HL-60 (cell line): ENCODE measurements around the gene ZNF587B.
"Not testable (repeated sequence)": the region's sequence is repeated elsewhere in the genome, so short reads cannot be mapped to it uniquely, and the experiment has no call there.

Experiments used
- GABPA ChIP-seq: IDR thresholded peaks from 2 replicates; pipeline ENCODE4 v1.6.1; 2012; ENCODE audit warnings: low read depth
- TF ChIP-seq, protein P1 (sequence below): IDR thresholded peaks from one replicate; pipeline ENCODE4 v1.5.1; 2011; ENCODE audit warnings: low read length, control low read depth, inconsistent platforms; ENCODE audit not compliant: insufficient read depth
- TF ChIP-seq, protein P2 (sequence below): IDR thresholded peaks from 2 replicates; pipeline ENCODE4 v1.6.1; 2012; ENCODE audit warnings: low read depth; ENCODE audit not compliant: insufficient replicate concordance

DNA sequence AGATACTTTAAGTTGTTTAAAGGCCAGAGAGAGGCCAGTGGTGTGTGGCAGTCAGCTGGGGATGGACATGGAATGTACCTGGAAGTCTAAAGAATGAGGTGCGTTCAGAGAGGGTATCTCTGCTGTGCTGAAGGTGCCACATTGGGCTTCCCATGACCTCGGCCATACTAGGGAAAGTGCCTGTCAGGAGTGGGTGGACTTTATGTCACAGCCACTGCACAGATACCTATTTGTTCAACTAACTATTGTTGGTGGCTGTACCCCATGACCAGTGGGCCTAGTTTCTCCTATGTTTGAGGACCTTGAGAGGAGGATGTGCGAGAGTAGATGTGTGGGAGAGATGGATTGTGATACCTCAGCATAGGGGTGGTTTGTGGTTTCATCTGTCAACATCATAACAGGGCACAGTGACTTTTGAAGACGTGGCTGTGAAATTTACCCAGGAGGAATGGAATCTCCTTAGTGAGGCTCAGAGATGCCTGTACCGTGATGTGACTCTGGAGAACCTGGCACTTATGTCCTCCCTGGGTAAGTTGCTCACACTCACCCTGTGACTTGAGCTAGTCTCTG is 8.6 kb downstream of the ZNF587B start:
- TF ChIP-seq, protein P1, sequence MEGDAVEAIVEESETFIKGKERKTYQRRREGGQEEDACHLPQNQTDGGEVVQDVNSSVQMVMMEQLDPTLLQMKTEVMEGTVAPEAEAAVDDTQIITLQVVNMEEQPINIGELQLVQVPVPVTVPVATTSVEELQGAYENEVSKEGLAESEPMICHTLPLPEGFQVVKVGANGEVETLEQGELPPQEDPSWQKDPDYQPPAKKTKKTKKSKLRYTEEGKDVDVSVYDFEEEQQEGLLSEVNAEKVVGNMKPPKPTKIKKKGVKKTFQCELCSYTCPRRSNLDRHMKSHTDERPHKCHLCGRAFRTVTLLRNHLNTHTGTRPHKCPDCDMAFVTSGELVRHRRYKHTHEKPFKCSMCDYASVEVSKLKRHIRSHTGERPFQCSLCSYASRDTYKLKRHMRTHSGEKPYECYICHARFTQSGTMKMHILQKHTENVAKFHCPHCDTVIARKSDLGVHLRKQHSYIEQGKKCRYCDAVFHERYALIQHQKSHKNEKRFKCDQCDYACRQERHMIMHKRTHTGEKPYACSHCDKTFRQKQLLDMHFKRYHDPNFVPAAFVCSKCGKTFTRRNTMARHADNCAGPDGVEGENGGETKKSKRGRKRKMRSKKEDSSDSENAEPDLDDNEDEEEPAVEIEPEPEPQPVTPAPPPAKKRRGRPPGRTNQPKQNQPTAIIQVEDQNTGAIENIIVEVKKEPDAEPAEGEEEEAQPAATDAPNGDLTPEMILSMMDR, result not testable (repeated sequence)
- not testable (repeated sequence) for TF ChIP-seq GABPA
- TF ChIP-seq, protein P2, sequence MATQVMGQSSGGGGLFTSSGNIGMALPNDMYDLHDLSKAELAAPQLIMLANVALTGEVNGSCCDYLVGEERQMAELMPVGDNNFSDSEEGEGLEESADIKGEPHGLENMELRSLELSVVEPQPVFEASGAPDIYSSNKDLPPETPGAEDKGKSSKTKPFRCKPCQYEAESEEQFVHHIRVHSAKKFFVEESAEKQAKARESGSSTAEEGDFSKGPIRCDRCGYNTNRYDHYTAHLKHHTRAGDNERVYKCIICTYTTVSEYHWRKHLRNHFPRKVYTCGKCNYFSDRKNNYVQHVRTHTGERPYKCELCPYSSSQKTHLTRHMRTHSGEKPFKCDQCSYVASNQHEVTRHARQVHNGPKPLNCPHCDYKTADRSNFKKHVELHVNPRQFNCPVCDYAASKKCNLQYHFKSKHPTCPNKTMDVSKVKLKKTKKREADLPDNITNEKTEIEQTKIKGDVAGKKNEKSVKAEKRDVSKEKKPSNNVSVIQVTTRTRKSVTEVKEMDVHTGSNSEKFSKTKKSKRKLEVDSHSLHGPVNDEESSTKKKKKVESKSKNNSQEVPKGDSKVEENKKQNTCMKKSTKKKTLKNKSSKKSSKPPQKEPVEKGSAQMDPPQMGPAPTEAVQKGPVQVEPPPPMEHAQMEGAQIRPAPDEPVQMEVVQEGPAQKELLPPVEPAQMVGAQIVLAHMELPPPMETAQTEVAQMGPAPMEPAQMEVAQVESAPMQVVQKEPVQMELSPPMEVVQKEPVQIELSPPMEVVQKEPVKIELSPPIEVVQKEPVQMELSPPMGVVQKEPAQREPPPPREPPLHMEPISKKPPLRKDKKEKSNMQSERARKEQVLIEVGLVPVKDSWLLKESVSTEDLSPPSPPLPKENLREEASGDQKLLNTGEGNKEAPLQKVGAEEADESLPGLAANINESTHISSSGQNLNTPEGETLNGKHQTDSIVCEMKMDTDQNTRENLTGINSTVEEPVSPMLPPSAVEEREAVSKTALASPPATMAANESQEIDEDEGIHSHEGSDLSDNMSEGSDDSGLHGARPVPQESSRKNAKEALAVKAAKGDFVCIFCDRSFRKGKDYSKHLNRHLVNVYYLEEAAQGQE, result not testable (repeated sequence)
